Fibroblast of skin of right biceps (primary cell): ENCODE data around the gene BCR.

Experiments used
- DNase-seq: peaks from one replicate; pipeline ENCODE4 v3.0.0-alpha.2; 2013

BCR gene

GRCh38 chr22:23151827-23152226, 28.5 kb upstream of the BCR start:
- no peak for DNase-seq

- no peak for DNase-seq
These were observed 27.8 kb upstream of the BCR start for GRCh38 chr22:23152238-23153114.

- DNase-seq: no peak
These were observed 26.3 kb upstream of the BCR start for GRCh38 chr22:23153994-23154393.

- DNase-seq: no peak
These were observed 25.8 kb upstream of the BCR start for GRCh38 chr22:23154461-23154860.

- no peak for DNase-seq
These were observed 25.2 kb upstream of the BCR start for GRCh38 chr22:23155143-23155542.

- no peak for DNase-seq
These were observed 24.5 kb upstream of the BCR start for GRCh38 chr22:23155831-23156230.

GRCh38 chr22:23156286-23156685, 24.0 kb upstream of the BCR start:
- no peak for DNase-seq

GRCh38 chr22:23157560-23158515, 22.5 kb upstream of the BCR start:
- no peak for DNase-seq

- no peak for DNase-seq
These were observed 21.6 kb upstream of the BCR start for GRCh38 chr22:23158516-23159290.

- DNase-seq: no peak
These were observed 21.0 kb upstream of the BCR start for GRCh38 chr22:23159291-23159630.

- no peak for DNase-seq
These were observed 19.3 kb upstream of the BCR start for GRCh38 chr22:23161029-23161428.

- no peak for DNase-seq
These were observed 18.7 kb upstream of the BCR start for GRCh38 chr22:23161574-23161973.

- no peak for DNase-seq
These were observed 16.6 kb upstream of the BCR start for GRCh38 chr22:23163665-23164064.

- DNase-seq: no peak
These were observed 16.2 kb upstream of the BCR start for GRCh38 chr22:23164091-23164490.

- no peak for DNase-seq
These were observed 14.1 kb upstream of the BCR start for GRCh38 chr22:23166042-23166831.

GRCh38 chr22:23166841-23167616, 13.3 kb upstream of the BCR start:
- no peak for DNase-seq

- no peak for DNase-seq
These were observed 11.8 kb upstream of the BCR start for GRCh38 chr22:23168391-23169042.

- no peak for DNase-seq
These were observed 11.3 kb upstream of the BCR start for GRCh38 chr22:23169043-23169406.

GRCh38 chr22:23175817-23176644, 4.3 kb upstream of the BCR start:
- no peak for DNase-seq

GRCh38 chr22:23176645-23177027, 3.7 kb upstream of the BCR start:
- no peak for DNase-seq
